Heart left ventricle (tissue), 16 donors: ENCODE results near the gene IPMK. TPM values are rescaled to one million over a fixed set of nuclear protein-coding genes. Genes with fewer than 3 reads are reported as not detected.

Experiments used
- ATAC-seq, 4 donors: fragments of 200-7000 bp; cut with Tn5 transposase; one replicate each; pipeline ENCODE4 v1.9.1; 2020 to 2022; ENCODE audit warnings: moderate library complexity in 4 of 4, mild to moderate bottlenecking in 3 of 4, moderate number of reproducible peaks in 1 of 4
- DNase-seq, 5 donors: peaks; one replicate each; pipeline ENCODE4 v3.0.0-alpha.2; 2020
- H3K27ac ChIP-seq, 12 donors: fragments of 200-600 bp; sonication (generic) in 4 of 12; one replicate each; pipeline versions ENCODE4 v1.5.0 to v1.8.0; 2016 to 2022; ENCODE audit warnings: mild to moderate bottlenecking in 2 of 12
- H3K27me3 ChIP-seq, 9 donors: fragments of 200-600 bp; sonication (generic) in 2 of 9; one replicate each; pipeline versions ENCODE4 v1.5.1 to v1.8.0; 2016 to 2022; ENCODE audit warnings: mild to moderate bottlenecking in 3 of 9
- H3K36me3 ChIP-seq, 9 donors: fragments of 200-600 bp; sonication (generic) in 2 of 9; one replicate each; pipeline versions ENCODE4 v1.5.0 to v1.8.0; 2018 to 2022; ENCODE audit warnings: mild to moderate bottlenecking in 2 of 9
- H3K4me1 ChIP-seq, 12 donors: fragments of 200-600 bp; sonication (generic) in 4 of 12; one replicate each; pipeline versions ENCODE4 v1.5.0 to v1.8.0; 2016 to 2022; ENCODE audit warnings: mild to moderate bottlenecking in 3 of 12
- H3K4me3 ChIP-seq, 12 donors: fragments of 200-600 bp; sonication (generic) in 4 of 12; one replicate each; pipeline versions ENCODE4 v1.5.0 to v1.8.0; 2017 to 2022; ENCODE audit warnings: mild to moderate bottlenecking in 9 of 12, moderate library complexity in 4 of 12
- H3K9me3 ChIP-seq, 12 donors: fragments of 200-600 bp; sonication (generic) in 4 of 12; one replicate each; pipeline versions ENCODE4 v1.5.0 to v1.8.0; 2016 to 2022; ENCODE audit warnings: mild to moderate bottlenecking in 1 of 12
- CTCF ChIP-seq, 12 donors: fragments of 200-600 bp; sonication (generic) in 4 of 12; IDR thresholded peaks; one replicate each; pipeline versions ENCODE4 v1.5.0 to v1.8.0; 2018 to 2022; ENCODE audit warnings: antibody characterized with exemption in 12 of 12, mild to moderate bottlenecking in 5 of 12
- POLR2A ChIP-seq, 2 donors: fragments of 450-650 bp; IDR thresholded peaks; one replicate each; pipeline ENCODE4 v1.6.1; 2017; ENCODE audit warnings: antibody characterized with exemption in 2 of 2, mild to moderate bottlenecking in 2 of 2, moderate library complexity in 2 of 2
- WGBS, 4 donors: extraction: QIAGEN DNeasy Blood & Tissue Kit in 2 of 4; methylation state at CpG; one replicate each; pipeline versions ENCODE4 v1.1.5 to v1.1.7; 2013 to 2018; 5-methylcytosine and 5-hydroxymethylcytosine counted together
- intact Hi-C, 10 donors: fragments of 100-400 bp; cut with DNase I; formaldehyde crosslinking; loops; one replicate each; pipeline versions ENCODE4 v1.11.1 to v1.14.2; 2022
- polyA plus RNA-seq, 2 donors: library from polyadenylated mRNA; stranded (reverse); fragments of 200-250 nt; gene quantifications; one replicate each; pipeline ENCODE4 v1.2.3, GENCODE V29; 2013
- total RNA-seq, 9 donors: library from RNA; depleted of rRNA in 2 of 9; stranded (reverse); fragments of >200 nt in 2 of 9; fragmentation: NEBNext Ultra II Directional in 3 of 9; extraction: Animal tissue kit (Norgen Biotek cat#: 25700) in 3 of 9; gene quantifications; one replicate each; pipeline versions ENCODE4 v1.1.0 to v1.2.4, GENCODE V29; 2016 to 2023
- donor health status: ischemic (EF 13 %, LVEDD 7.1; RV severe dilation, severe dysfunction).
- donor health status: healthy with polysubstance abuse.
- donor health status: DM: no; HTN: yes; CAD: no.
- donor health status: DM: no; HTN: no; CAD: no.
- donor health status: ischemic (EF 25% LVEDD 6.9; RV normal size, moderate dysfunction).
- donor health status: ischemic (EF 25% LVEDD 5.7; RV mildly dilated, moderate dysfunction).
- donor health status: healthy.
- donor health status: DM: yes; HTN: yes; CAD: no.
- donor health status: ischemic (EF 35%, LVEDD 5.7; RV mildly dilated, moderate dysfunction).
- donor health status: nonischemic (EF 11% LVEDD 7.7; RV severe dilation, severe dysfunction).
- donor health status: DM: yes; HTN: yes; CAD: no.
- donor health status: PGD.
- donor health status: ischemic (EF 29% LVEDD 5.4; RV normal size, mild dysfunction).
- donor health status: nonischemic (EF 23%, LVEDD 6.1; RV moderate dilation, normal function).

The IPMK gene
- total and polyA plus RNA-seq, 11 donors, result 0.95 to 4.2 (median 2.4) TPM

GRCh38 chr10:58212622-58213021 lies 55.1 kb downstream of the IPMK start:
- WGBS, 4 donors, result 89 to 98% (median 96%) methylated on average over 3 of the region's 3 CpGs
- DNase-seq (no peak), ATAC-seq (no peak)
- Histone ChIP-seq H3K36me3 (peaks cover 0 to 22% (median 4%) of the 10 kb centered on the region in 9 donors), H3K4me3 (no peak overlapping the region), H3K4me1 (peaks cover 0 to 10% (median 0%) of the 10 kb centered on the region in 12 donors), H3K27ac (no peak overlapping the region), H3K27me3 (no peaks in the 10 kb centered on the region), H3K9me3 (no peaks in the 10 kb centered on the region)
- intact Hi-C loops, result loop anchor here in 1 of 10 donors (10.0 kb wide), 1 partner anchor 52 kb away; the partner anchor contains the start of genes CISD1 and IPMK
- TF ChIP-seq CTCF (IDR thresholded peaks at IDR 0.05) (no peak), POLR2A (IDR thresholded peaks at IDR 0.05) (no peak)

- 87 to 94% (median 88%) methylated on average over 6 of the region's 6 CpGs for WGBS, 4 donors
- Histone ChIP-seq H3K9me3 (peaks cover 0 to 4% (median 0%) of the 10 kb centered on the region in 12 donors), H3K4me1 (peaks cover 0 to 10% (median 0%) of the 10 kb centered on the region in 12 donors), H3K4me3 (no peak overlapping the region), H3K36me3 (peaks cover 0 to 18% (median 4%) of the 10 kb centered on the region in 9 donors), H3K27me3 (no peaks in the 10 kb centered on the region), H3K27ac (no peak overlapping the region)
- intact Hi-C loops, result loop anchor here in 1 of 10 donors (10.0 kb wide), 1 partner anchor 55 kb away; the partner anchor contains the start of genes CISD1 and IPMK
- DNase-seq (no peak), ATAC-seq (peak in 1 of 4 donors; percentile 15)
- TF ChIP-seq CTCF (IDR thresholded peaks at IDR 0.05) (no peak), POLR2A (IDR thresholded peaks at IDR 0.05) (no peak)
Observed at GRCh38 chr10:58210160-58210559, 57.5 kb downstream of the IPMK start.

GRCh38 chr10:58209669-58210068 lies 58.0 kb downstream of the IPMK start:
- peaks cover 0 to 4% (median 0%) of the 10 kb centered on the region in 12 donors for H3K9me3 ChIP-seq
- ATAC-seq, result peak; percentile 42 to 78 (median 72)
- peaks cover 0 to 16% (median 4%) of the 10 kb centered on the region in 9 donors for H3K36me3 ChIP-seq
- no peaks in the 10 kb centered on the region for H3K27me3 ChIP-seq
- 72 to 83% (median 77%) methylated on average over 3 of the region's 3 CpGs for WGBS, 4 donors
- H3K27ac ChIP-seq, result no peak overlapping the region
- peaks cover 0 to 10% (median 0%) of the 10 kb centered on the region in 12 donors for H3K4me1 ChIP-seq
- TF ChIP-seq POLR2A (IDR thresholded peaks at IDR 0.05) (no peak), CTCF (IDR thresholded peaks at IDR 0.05) (no peak)
- intact Hi-C loops, result loop anchor here in 1 of 10 donors (10.0 kb wide), 1 partner anchor 55 kb away; the partner anchor contains the start of genes CISD1 and IPMK
- peak; percentile 42 to 83 (median 61) for DNase-seq
- H3K4me3 ChIP-seq, result no peak overlapping the region

GRCh38 chr10:58206251-58206650 lies 61.4 kb downstream of the IPMK start:
- WGBS, 4 donors, result 92 to 100% (median 96%) methylated on average over 1 of the region's 1 CpG
- H3K36me3 ChIP-seq, result peaks cover 0 to 19% (median 0%) of the 10 kb centered on the region in 9 donors
- intact Hi-C loops, result no loop called here

More at GRCh38 chr10:58206251-58206650, 61.4 kb downstream of the IPMK start:
- TF ChIP-seq POLR2A (IDR thresholded peaks at IDR 0.05) (no peak), CTCF (IDR thresholded peaks at IDR 0.05) (no peak)
- ATAC-seq (no peak), DNase-seq (no peak)
- Histone ChIP-seq H3K4me3 (no peak overlapping the region), H3K9me3 (peaks cover 0 to 4% (median 0%) of the 10 kb centered on the region in 12 donors), H3K4me1 (peaks cover 0 to 10% (median 0%) of the 10 kb centered on the region in 12 donors), H3K27ac (no peak overlapping the region), H3K27me3 (no peaks in the 10 kb centered on the region)
